Neutrophil (primary cell): ENCODE measurements around the gene BRSK2.

Source experiments
- H3K27ac ChIP-seq: fragments of 200-600 bp; sonication (generic); 2 replicates; pipeline ENCODE4 v1.5.1; 2016; ENCODE audit warnings: mild to moderate bottlenecking, moderate library complexity
- H3K27me3 ChIP-seq: fragments of 200-600 bp; sonication (generic); 2 replicates; pipeline ENCODE4 v1.6.0; 2016; ENCODE audit warnings: mild to moderate bottlenecking
- H3K36me3 ChIP-seq: fragments of 200-600 bp; sonication (generic); 2 replicates; pipeline ENCODE4 v1.5.1; 2017
- H3K4me1 ChIP-seq, 2 experiments: fragments of 200-600 bp in 1 of 2; sonication (generic) in 1 of 2; 1 replicate in 1 of 2; 2 replicates in 1 of 2; pipeline versions ENCODE4 v1.5.1 to v1.6.1; 2013 to 2016; ENCODE audit warnings: low read depth in 1 of 2, low read length in 1 of 2, mild to moderate bottlenecking in 1 of 2, moderate library complexity in 1 of 2; ENCODE audit not compliant: control insufficient read depth in 1 of 2, insufficient read depth in 1 of 2
- H3K4me3 ChIP-seq, 2 experiments: fragments of 200-600 bp in 1 of 2; sonication (generic) in 1 of 2; 1 replicate in 1 of 2; 2 replicates in 1 of 2; pipeline ENCODE4 v1.5.1; 2013 to 2016; ENCODE audit warnings: low read depth in 1 of 2, low read length in 1 of 2, mild to moderate bottlenecking in 1 of 2, moderate library complexity in 1 of 2
- H3K9me3 ChIP-seq: fragments of 200-600 bp; sonication (generic); 2 replicates; pipeline ENCODE4 v1.5.1; 2016
- CTCF ChIP-seq: fragments of 200-600 bp; sonication (generic); IDR thresholded peaks from 2 replicates; pipeline ENCODE4 v1.5.1; 2016; ENCODE audit warnings: antibody characterized with exemption

The BRSK2 gene

GRCh38 chr11:1481483-1481825 lies 91.7 kb downstream of the BRSK2 start:
- no peaks in the 10 kb centered on the region for H3K27me3 ChIP-seq
- no peak overlapping the region for H3K4me3 ChIP-seq
- peaks cover 48% of the 10 kb centered on the region for H3K36me3 ChIP-seq
- H3K9me3 ChIP-seq: no peaks in the 10 kb centered on the region
- no peak overlapping the region for H3K27ac ChIP-seq
- TF ChIP-seq CTCF: no peak
- peaks cover 0 to 7% of the 10 kb centered on the region in 2 experiments for H3K4me1 ChIP-seq

- no peak overlapping the region for H3K4me3 ChIP-seq
- no peak overlapping the region for H3K27ac ChIP-seq
- H3K9me3 ChIP-seq: no peaks in the 10 kb centered on the region
- H3K36me3 ChIP-seq: peaks cover 43% of the 10 kb centered on the region
- no peak for TF ChIP-seq CTCF
- H3K27me3 ChIP-seq: no peaks in the 10 kb centered on the region
- H3K4me1 ChIP-seq: peaks cover 0 to 7% of the 10 kb centered on the region in 2 experiments
Measured at GRCh38 chr11:1481861-1482441, 92.2 kb downstream of the BRSK2 start.

- peaks cover 35% of the 10 kb centered on the region for H3K36me3 ChIP-seq
- H3K27me3 ChIP-seq: no peaks in the 10 kb centered on the region
- no peak for TF ChIP-seq CTCF
- H3K4me3 ChIP-seq: no peak overlapping the region
- no peaks in the 10 kb centered on the region for H3K9me3 ChIP-seq
- H3K27ac ChIP-seq: no peak overlapping the region
- H3K4me1 ChIP-seq: peaks cover 0 to 7% of the 10 kb centered on the region in 2 experiments
Measured at GRCh38 chr11:1482581-1483444, 93.1 kb downstream of the BRSK2 start.

GRCh38 chr11:1483445-1483961 lies 93.8 kb downstream of the BRSK2 start:
- Histone ChIP-seq H3K4me3 (no peak overlapping the region), H3K4me1 (peaks cover 0 to 3% of the 10 kb centered on the region in 2 experiments), H3K9me3 (no peaks in the 10 kb centered on the region), H3K36me3 (peaks cover 30% of the 10 kb centered on the region), H3K27ac (no peak overlapping the region), H3K27me3 (no peaks in the 10 kb centered on the region)
- no peak for TF ChIP-seq CTCF

GRCh38 chr11:1484061-1484671 lies 94.4 kb downstream of the BRSK2 start:
- Histone ChIP-seq H3K27me3 (no peaks in the 10 kb centered on the region), H3K4me1 (no peaks in the 10 kb centered on the region)
- no peak for TF ChIP-seq CTCF

More at GRCh38 chr11:1484061-1484671, 94.4 kb downstream of the BRSK2 start:
- Histone ChIP-seq H3K36me3 (peaks cover 23% of the 10 kb centered on the region), H3K9me3 (no peaks in the 10 kb centered on the region), H3K27ac (no peak overlapping the region), H3K4me3 (no peak overlapping the region)
